GM06990 (cell line): Measurements from ENCODE around the gene EML1.

Source experiments
- DNase-seq: peaks from one replicate; pipeline ENCODE4 v3.0.0-alpha.2; 2011; ENCODE audit not compliant: insufficient read length; ENCODE audit errors: extremely low read depth
- H3K27me3 ChIP-seq: replicated peaks from 2 replicates; pipeline ENCODE4 v1.6.0; 2011; ENCODE audit warnings: low read length; ENCODE audit not compliant: control insufficient read depth, insufficient read depth
- H3K36me3 ChIP-seq: 2 replicates; pipeline ENCODE4 v1.5.1; 2011; ENCODE audit warnings: low read length; ENCODE audit not compliant: control insufficient read depth, insufficient read depth
- H3K4me3 ChIP-seq: replicated peaks from 2 replicates; pipeline ENCODE4 v1.5.1; 2011; ENCODE audit warnings: low read depth, mild to moderate bottlenecking, control low read depth, low read length
- CTCF ChIP-seq: IDR thresholded peaks from 2 replicates; pipeline ENCODE4 v1.5.1; 2011; ENCODE audit warnings: low read length, control low read depth, mild to moderate bottlenecking, inconsistent platforms; ENCODE audit not compliant: insufficient read depth, poor library complexity, severe bottlenecking

Gene EML1

DNA sequence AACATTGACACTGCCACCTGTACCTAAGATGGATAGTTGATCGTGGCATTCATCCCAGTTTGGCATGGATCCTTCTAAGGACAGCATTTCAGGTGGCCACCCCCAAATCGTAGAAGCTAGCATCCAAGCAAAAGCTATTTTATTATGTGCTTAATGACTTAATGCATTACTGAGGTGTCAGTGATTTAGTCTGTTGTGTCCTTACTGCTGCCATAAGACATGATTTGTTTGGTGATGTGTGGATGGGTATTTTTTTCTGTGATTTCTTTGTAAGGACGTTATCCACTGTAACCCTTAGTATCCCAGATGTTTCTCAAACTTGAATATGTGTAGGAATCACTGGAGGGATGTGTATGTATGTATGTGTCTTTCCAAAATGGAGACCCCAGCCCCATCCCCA, 190.8 kb downstream of the EML1 start:
- no peaks in the 10 kb centered on the region for H3K36me3 ChIP-seq
- no peak for DNase-seq
- H3K4me3 ChIP-seq, result no peak overlapping the region
- no peaks in the 10 kb centered on the region for H3K27me3 ChIP-seq
- no peak for TF ChIP-seq CTCF

GRCh38 chr14:99986396-99986795, 193.2 kb downstream of the EML1 start:
- no peak for DNase-seq
- TF ChIP-seq CTCF, result no peak
- H3K36me3 ChIP-seq, result no peaks in the 10 kb centered on the region
- H3K4me3 ChIP-seq, result no peak overlapping the region
- H3K27me3 ChIP-seq, result no peaks in the 10 kb centered on the region

GRCh38 chr14:99989032-99989431, 195.8 kb downstream of the EML1 start:
- no peak for TF ChIP-seq CTCF
- Histone ChIP-seq H3K27me3 (no peaks in the 10 kb centered on the region), H3K4me3 (no peak overlapping the region), H3K36me3 (no peaks in the 10 kb centered on the region)
- no peak for DNase-seq

DNA sequence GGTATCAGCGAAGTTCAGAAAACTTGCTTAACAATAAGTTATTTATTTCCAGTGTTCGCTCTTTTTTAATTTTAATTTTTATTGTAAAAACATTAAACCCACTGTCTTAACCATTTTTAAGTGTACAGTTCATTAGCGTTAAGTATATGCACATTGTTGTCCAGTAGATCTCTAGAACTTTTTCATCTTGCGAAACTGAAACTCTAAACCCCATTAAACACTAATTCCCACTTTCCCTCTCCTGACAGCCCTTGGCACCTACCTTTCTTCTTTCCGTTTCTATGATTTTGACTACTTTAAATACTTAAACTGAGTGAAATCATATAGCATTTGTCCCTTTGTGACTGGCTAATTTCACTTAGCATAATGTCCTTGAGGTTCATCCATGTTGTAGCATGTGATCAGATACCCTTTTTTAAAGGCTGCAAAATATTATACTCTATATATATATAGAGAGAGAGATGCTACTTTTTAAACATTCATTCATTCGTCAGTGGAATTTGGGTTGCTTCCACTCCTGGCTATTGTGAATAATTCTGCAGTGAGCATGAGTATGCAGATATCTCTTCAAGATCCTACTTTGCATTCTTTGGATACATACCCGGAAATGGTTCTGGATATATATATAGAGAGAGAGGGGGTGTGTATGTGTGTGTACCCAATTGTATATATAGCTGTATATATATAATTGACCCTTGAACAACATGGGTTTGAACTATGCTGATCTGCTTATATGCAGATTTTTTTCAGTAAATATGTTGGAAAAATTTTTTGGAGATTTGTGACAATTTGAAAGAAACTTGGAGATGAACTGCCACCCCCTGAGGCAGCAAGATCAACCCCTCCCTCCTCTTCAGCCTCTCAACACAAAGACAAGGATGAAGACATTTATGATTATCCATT, 197.3 kb downstream of the EML1 start:
- DNase-seq, result no peak
- Histone ChIP-seq H3K36me3 (no peaks in the 10 kb centered on the region), H3K27me3 (no peaks in the 10 kb centered on the region), H3K4me3 (no peak overlapping the region)
- no peak for TF ChIP-seq CTCF

- Histone ChIP-seq H3K27me3 (no peaks in the 10 kb centered on the region), H3K4me3 (no peak overlapping the region), H3K36me3 (no peaks in the 10 kb centered on the region)
- TF ChIP-seq CTCF, result no peak
- DNase-seq, result no peak
Observed at GRCh38 chr14:99991331-99991730, 198.1 kb downstream of the EML1 start.
